Measurements from ENCODE around the gene LSP1.

DNA sequence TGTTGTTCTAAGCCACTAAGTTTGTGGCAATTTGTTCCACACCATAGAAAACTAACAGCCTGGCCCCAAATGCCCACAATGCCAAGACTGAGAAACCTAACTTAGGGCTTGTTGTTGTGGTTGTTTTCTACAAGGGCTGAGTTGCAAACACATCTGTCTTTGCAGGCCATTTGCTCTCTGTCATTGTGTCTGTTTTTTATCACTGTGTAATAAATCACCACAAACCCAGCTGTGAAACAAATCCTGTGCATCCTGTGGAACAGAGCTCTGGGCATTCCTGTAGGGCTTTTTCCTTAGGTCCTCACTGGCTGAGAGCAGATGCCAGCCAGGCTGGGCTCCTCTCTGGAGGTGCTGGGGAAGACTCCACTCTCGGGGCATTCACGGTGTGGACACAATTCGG lies 33.8 kb upstream of the LSP1 start:
- TF ChIP-seq, protein P1, sequence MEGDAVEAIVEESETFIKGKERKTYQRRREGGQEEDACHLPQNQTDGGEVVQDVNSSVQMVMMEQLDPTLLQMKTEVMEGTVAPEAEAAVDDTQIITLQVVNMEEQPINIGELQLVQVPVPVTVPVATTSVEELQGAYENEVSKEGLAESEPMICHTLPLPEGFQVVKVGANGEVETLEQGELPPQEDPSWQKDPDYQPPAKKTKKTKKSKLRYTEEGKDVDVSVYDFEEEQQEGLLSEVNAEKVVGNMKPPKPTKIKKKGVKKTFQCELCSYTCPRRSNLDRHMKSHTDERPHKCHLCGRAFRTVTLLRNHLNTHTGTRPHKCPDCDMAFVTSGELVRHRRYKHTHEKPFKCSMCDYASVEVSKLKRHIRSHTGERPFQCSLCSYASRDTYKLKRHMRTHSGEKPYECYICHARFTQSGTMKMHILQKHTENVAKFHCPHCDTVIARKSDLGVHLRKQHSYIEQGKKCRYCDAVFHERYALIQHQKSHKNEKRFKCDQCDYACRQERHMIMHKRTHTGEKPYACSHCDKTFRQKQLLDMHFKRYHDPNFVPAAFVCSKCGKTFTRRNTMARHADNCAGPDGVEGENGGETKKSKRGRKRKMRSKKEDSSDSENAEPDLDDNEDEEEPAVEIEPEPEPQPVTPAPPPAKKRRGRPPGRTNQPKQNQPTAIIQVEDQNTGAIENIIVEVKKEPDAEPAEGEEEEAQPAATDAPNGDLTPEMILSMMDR (IDR thresholded peaks at IDR 0.05) = no peak
- TF ChIP-seq POLR2A (IDR thresholded peaks at IDR 0.05; ENCODE audit: low read depth) (no peak), EP300 (IDR thresholded peaks at IDR 0.05) (no peak)
